ENCODE measurements around the gene FBXW11. TPM values are rescaled to one million over a fixed set of nuclear protein-coding genes. Genes with fewer than 3 reads are reported as not detected.

The FBXW11 gene
- total RNA-seq, 1 experiment from 2014 or later: 34.9 TPM

GRCh38 chr5:171997011-171997410 is 9.4 kb downstream of the FBXW11 start:
- intact Hi-C loops (cut with micrococcal nuclease; ENCODE audit: unreplicated experiment): no loop called here
- no peak for TF ChIP-seq CTCF (conservative IDR thresholded peaks at IDR 0.05; ENCODE audit: low read depth, low read length)
- no peak for TF ChIP-seq EZH2 (IDR thresholded peaks at IDR 0.05; ENCODE audit: borderline replicate concordance, low read depth, low read length, poor library complexity, severe bottlenecking)
- peaks cover 4% of the 10 kb centered on the region for H3K36me3 ChIP-seq (ENCODE audit: insufficient read depth, low read length, poor library complexity, severe bottlenecking)
- no peak overlapping the region for H3K4me3 ChIP-seq (ENCODE audit: low read depth, low read length, poor library complexity, severe bottlenecking)
- DNase-seq (ENCODE audit: low spot score): no peak
- no peaks in the 10 kb centered on the region for H3K4me1 ChIP-seq (ENCODE audit: insufficient read depth, low read length, poor library complexity, severe bottlenecking)
- H3K27me3 ChIP-seq (replicated peaks; ENCODE audit: insufficient read depth, low read depth, low read length, poor library complexity): no peaks in the 10 kb centered on the region
- no peaks in the 10 kb centered on the region for H3K9me3 ChIP-seq (ENCODE audit: low read depth, low read length, poor library complexity, severe bottlenecking)
- H3K27ac ChIP-seq (ENCODE audit: low read depth, low read length, poor library complexity, severe bottlenecking): no peak overlapping the region
- BruUV-seq (replicated peaks): no TSS peak
- CTCF ChIA-PET: no interaction called here
- POLR2A ChIA-PET (ENCODE audit: low non-redundant PET): no interaction called here

- DNase-seq (ENCODE audit: low spot score): no peak
- H3K27me3 ChIP-seq (replicated peaks; ENCODE audit: insufficient read depth, low read depth, low read length, poor library complexity): no peaks in the 10 kb centered on the region
- ChIA-PET CTCF (no interaction called here), POLR2A (ENCODE audit: low non-redundant PET) (no interaction called here)
- intact Hi-C loops (cut with micrococcal nuclease; ENCODE audit: unreplicated experiment): no loop called here
- BruUV-seq (replicated peaks): no TSS peak
- TF ChIP-seq EZH2 (IDR thresholded peaks at IDR 0.05; ENCODE audit: borderline replicate concordance, low read depth, low read length, poor library complexity, severe bottlenecking) (no peak), CTCF (conservative IDR thresholded peaks at IDR 0.05; ENCODE audit: low read depth, low read length) (no peak)
- H3K27ac ChIP-seq (ENCODE audit: low read depth, low read length, poor library complexity, severe bottlenecking): no peak overlapping the region
- no peak overlapping the region for H3K4me3 ChIP-seq (ENCODE audit: low read depth, low read length, poor library complexity, severe bottlenecking)
- H3K9me3 ChIP-seq (ENCODE audit: low read depth, low read length, poor library complexity, severe bottlenecking): no peaks in the 10 kb centered on the region
- no peaks in the 10 kb centered on the region for H3K4me1 ChIP-seq (ENCODE audit: insufficient read depth, low read length, poor library complexity, severe bottlenecking)
- H3K36me3 ChIP-seq (ENCODE audit: insufficient read depth, low read length, poor library complexity, severe bottlenecking): peaks cover 4% of the 10 kb centered on the region
Observed at GRCh38 chr5:171992813-171993212, 13.6 kb downstream of the FBXW11 start.

GRCh38 chr5:171992305-171992704 is 14.1 kb downstream of the FBXW11 start:
- Histone ChIP-seq H3K27me3 (replicated peaks; ENCODE audit: insufficient read depth, low read depth, low read length, poor library complexity) (no peaks in the 10 kb centered on the region), H3K4me1 (ENCODE audit: insufficient read depth, low read length, poor library complexity, severe bottlenecking) (no peaks in the 10 kb centered on the region), H3K27ac (ENCODE audit: low read depth, low read length, poor library complexity, severe bottlenecking) (no peak overlapping the region), H3K36me3 (ENCODE audit: insufficient read depth, low read length, poor library complexity, severe bottlenecking) (peaks cover 4% of the 10 kb centered on the region), H3K4me3 (ENCODE audit: low read depth, low read length, poor library complexity, severe bottlenecking) (no peak overlapping the region), H3K9me3 (ENCODE audit: low read depth, low read length, poor library complexity, severe bottlenecking) (no peaks in the 10 kb centered on the region)
- POLR2A ChIA-PET (ENCODE audit: low non-redundant PET): no interaction called here
- DNase-seq (ENCODE audit: low spot score): no peak
- intact Hi-C loops (cut with micrococcal nuclease; ENCODE audit: unreplicated experiment): no loop called here
- TF ChIP-seq EZH2 (IDR thresholded peaks at IDR 0.05; ENCODE audit: borderline replicate concordance, low read depth, low read length, poor library complexity, severe bottlenecking) (no peak), CTCF (conservative IDR thresholded peaks at IDR 0.05; ENCODE audit: low read depth, low read length) (no peak)
- BruUV-seq (replicated peaks): no TSS peak
- CTCF ChIA-PET: no interaction called here
